NCI-H146 treated with DMSO at 0.1 percent for 48 hours (cell line): Measurements from ENCODE around the gene RPL28.

ENCODE experiments used
- DNase-seq: peaks from one replicate; lab custom pipeline; 2025; ENCODE audit not compliant: unreplicated experiment; lab: John Stamatoyannopoulos, UW

Gene RPL28

DNA sequence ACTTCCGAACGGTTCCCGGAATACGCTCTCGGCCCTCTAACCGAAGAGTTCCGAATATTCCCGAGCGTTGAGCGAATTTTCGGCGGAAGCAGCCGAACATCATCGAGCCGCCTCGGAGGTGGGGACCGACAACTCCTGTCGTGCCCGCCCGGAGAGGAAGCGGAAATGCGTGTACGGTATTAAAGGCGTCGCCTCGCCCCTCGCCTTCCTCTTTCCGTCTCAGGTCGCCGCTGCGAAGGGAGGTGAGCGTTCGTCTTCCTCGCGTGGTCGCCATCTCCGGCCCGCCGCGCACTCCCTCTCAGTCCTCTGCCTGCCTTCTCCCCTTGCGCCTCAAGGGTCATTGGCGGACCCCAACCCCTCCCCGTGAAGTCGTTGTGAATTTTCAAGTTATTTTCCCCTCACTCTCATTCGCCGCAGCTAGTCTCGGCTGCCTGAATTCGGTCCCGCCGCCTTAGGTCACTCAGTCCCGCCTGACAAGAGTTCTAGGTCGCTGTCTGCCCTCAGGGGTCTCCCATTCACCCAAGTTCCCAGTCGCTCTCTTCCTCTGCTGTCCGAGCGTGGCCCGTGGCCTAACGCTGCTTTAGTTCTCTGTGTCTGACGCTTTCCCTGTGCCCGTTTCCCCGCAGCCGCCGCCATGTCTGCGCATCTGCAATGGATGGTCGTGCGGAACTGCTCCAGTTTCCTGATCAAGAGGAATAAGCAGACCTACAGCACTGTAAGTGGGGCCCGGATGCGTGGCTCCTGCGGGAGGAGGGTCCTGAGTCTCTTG, at the start of gene RPL28:
Gene RPL28, plus strand, starts transcription at position 209 of the 769 bp plus-strand sequence. Its CDS starts 426 bp downstream, at position 635.
- DNase-seq: peak; percentile 97

DNA sequence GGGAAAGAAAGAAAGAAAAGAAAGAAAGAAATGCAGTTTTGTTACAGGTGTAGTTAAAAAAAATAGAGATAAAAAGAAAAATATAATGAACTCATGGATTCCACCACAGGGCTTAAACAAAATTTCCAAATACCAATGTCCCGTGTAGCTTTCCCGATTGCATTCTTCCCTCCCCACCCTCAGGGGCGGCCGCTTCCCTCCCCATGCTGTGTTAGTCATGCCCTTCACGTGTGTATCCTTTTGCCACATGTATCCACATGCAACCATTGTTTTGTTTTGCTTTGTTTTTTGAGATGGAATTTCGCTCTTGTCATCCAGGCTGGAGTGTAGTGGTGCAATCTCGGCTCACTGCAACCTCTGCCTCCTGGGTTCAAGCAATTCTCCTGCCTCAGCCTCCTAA, 49.6 kb upstream of the RPL28 start:
- DNase-seq: no peak

- peak; percentile 100 for DNase-seq
Measured at GRCh38 chr19:55339105-55339888, 46.4 kb upstream of the RPL28 start, which contains the start of gene KMT5C. KMT5C (plus strand) TSS chr19:55339876; CDS start chr19:55341937, 2,061 bp downstream.

- DNase-seq: peak; percentile 74
Measured at GRCh38 chr19:55339889-55340783, 45.6 kb upstream of the RPL28 start.

DNA sequence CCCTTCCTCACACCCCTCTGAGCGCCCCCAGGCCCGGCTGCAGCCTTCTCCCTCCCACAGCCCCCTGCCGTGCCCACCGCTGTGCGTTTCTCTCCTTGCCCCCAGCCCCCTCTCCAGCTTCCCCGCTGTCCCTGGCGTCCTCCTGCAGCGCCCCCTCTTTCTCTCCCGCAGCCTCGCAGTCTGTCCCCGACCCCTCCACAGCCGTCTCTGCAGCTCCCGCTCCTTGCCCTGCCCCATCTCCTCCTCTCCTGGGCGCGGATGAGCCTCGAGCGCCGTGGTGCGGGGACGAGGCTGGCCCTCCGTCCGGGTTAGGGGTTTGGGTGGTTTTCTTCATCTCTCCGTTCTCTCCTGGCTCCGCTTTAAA, 45.0 kb upstream of the RPL28 start:
- DNase-seq: no peak

DNA sequence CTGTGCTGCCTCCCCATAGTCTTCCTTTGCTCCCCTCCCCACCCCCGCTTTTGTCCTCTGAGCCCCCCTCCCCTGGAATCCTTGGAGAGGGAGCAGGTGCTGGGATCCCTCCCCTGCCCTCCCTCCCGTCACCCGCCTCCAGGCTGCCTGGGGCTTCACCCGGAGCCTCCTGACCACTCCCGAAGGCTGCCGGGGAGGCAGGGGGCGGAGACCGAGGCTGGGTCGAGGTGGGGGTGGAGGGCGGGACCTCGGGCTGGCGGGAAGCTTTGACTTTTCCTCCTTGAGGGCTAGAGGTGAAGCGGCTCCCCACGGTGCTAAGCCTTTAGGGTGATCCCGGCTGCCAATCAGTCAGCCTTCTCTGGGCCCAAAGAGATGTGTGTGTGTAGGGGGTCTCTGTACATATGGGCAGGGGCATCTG, 44.6 kb upstream of the RPL28 start:
- DNase-seq: peak; percentile 83

DNA sequence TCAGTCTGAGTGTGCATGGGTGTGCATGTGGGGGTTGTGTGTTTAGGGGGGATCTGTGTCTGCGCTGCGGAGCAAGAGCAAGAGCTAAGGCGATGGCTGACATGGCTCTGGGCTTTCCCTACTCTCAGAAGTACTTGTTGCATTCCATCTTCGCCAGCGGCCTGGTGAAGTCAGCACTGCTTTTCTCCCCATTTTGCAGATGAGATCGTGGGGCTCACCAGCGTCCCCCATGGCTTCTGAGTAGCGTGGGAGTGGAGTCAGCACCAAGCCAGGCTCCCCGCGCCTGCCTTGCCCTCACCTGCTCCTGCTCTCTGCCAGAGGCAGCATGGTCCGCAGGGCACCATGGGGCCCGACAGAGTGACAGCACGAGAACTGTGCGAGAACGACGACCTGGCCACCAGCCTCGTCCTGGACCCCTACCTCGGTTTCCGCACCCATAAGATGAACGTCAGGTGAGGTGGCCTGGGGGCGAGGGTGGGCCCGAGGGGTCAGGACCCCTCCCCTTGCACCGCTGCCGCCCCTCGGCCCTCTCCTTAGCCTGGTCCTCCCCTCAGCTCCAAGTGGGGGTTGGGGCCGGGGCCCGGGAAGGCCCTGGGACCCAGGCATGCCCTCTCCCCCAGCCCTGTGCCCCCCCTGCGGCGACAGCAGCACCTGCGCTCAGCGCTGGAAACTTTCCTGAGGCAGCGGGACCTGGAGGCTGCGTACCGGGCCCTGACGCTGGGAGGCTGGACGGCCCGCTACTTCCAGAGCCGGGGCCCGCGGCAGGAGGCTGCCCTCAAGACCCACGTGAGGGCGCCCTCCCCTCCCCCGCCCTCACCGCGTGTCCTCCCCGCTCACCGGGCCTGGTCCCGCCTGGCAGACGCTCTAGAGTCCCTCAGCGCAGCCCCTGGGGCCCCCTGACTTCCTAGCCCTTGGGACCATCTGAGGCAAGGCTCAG, 43.9 kb upstream of the RPL28 start:
- DNase-seq: no peak

GRCh38 chr19:55344444-55344843, 41.3 kb upstream of the RPL28 start:
- DNase-seq: no peak

DNA sequence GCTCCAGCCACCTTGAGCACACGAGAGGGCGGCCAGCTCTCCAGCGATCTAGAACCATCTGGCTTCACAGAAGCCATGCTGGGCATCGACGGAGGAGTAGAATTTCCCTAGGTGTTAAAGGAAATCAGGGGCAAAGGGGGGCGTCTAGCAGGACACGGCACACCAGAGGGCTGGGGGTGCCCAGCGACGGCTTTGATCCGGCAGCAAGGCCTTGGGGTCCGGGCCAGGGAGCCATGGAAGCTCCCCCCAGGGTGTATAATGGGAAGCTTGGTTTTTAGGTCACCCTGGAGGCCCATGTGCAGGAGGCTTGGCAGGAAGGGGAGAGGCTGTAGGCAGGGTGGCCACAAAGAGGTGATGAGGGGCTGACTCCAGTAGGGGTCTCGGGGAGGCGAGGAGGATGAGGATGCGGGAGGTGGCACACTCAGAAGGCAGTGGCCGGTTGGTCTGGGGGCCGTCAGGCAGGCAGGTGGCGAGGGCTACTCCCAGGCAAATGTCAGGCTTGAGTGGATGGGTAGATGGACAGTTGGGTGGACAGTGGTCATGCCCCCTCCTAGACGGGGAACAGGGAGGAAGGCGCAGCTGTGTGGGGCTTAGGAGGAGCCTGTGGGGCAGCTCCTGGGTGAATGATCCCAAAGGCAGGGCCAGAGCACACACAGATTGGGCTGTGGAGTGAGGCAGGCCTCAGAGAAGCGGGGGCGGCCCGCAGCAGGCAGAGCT, 40.5 kb upstream of the RPL28 start:
- DNase-seq: no peak

DNA sequence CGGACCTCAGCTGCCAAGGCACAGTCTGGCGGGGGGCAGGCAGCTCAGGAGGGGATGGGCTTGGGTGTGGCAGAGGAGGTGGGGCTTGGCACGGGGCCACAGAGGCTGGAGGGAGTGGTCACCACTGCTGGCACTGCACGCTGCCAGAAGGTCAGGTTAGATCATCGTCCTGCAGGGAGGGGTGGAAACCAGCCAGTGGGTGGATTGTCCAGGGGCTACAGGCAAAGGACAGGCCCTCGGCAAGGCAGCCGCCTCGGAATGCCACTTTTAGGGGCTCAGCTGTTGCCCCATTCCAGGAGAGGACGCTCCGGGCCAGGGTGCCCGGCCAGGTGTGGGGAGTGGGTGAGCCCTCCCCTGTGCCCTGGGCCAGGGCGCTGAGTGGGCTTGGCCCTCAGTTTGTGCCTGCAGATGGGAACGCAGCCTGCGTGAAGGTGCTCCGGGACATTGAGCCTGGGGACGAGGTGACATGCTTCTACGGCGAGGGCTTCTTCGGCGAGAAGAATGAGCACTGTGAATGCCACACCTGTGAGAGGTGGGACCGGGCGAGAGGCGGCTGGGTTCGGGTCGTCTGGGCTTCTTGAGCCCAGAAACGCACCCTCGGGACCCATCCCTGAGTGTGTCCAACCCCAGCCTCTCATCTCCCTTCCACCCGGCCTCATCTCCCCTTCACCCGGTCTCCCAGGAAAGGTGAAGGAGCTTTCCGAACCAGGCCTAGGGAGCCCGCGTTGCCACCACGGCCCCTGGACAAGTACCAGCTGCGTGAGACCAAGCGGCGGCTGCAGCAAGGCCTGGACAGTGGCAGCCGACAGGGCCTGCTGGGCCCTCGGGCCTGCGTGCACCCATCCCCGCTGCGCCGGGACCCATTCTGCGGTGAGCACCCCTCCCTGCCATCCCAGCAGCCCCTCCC, 39.7 kb upstream of the RPL28 start:
- DNase-seq: no peak

DNA sequence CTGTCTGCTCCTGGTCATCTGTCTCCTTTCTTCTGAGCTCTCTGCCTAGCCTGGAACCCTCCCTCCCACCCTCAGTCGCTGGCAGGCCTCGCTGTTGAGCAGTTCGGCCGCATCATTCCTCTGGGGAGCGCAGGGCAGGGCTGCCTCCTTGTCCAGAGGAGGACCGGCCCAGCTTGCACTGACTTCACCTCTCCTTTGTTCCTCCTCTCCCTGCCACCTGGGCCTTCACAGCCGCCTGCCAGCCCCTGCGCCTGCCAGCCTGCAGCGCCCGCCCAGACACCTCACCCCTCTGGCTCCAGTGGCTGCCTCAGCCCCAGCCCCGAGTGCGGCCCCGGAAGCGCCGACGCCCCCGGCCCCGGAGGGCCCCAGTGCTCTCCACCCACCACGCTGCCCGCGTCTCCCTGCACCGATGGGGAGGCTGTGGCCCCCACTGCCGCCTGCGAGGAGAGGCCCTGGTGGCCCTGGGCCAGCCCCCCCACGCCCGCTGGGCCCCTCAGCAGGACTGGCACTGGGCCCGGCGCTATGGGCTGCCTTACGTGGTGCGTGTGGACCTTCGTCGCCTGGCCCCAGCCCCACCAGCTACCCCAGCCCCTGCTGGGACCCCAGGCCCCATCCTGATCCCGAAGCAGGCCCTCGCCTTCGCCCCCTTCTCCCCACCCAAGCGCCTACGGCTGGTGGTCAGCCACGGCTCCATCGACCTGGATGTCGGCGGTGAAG, 38.8 kb upstream of the RPL28 start:
- DNase-seq: no peak

- DNase-seq: no peak
Measured at GRCh38 chr19:55347442-55348009, 38.2 kb upstream of the RPL28 start.

DNA sequence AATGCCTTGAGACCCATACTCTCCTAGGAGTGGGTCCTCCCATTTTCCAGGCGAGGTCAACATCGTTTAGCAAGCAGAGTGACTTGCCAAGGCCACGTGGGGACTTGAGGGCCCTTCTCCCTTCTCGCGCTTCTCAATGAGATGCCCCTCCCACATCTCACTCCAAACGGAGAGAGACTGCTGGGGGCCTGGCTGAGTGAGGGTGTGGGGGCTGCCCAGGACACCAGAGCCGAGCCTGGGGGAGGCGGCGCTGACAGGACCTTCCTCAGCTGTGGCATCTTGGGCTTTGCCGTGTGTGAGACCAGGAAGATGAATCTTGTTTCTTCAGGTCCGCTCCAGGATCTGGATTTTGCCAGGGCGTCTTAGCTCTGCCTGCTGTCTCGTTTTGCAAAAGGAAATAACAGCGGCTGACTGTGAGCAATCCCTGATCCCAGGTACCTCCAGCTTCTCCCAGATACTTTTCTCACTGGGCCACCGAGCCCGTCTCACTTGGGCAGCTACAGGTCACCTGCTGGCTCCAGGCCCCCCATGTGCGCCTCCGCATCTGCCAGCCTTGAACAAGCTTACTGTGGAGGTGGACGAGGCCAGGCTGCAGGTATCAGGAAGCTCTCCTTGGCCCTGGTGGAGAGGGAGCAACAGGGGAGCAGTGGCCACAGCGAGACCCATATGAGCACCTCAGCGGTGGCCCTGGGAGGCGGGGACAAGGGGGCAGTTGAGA, 37.3 kb upstream of the RPL28 start:
- DNase-seq: no peak

DNA sequence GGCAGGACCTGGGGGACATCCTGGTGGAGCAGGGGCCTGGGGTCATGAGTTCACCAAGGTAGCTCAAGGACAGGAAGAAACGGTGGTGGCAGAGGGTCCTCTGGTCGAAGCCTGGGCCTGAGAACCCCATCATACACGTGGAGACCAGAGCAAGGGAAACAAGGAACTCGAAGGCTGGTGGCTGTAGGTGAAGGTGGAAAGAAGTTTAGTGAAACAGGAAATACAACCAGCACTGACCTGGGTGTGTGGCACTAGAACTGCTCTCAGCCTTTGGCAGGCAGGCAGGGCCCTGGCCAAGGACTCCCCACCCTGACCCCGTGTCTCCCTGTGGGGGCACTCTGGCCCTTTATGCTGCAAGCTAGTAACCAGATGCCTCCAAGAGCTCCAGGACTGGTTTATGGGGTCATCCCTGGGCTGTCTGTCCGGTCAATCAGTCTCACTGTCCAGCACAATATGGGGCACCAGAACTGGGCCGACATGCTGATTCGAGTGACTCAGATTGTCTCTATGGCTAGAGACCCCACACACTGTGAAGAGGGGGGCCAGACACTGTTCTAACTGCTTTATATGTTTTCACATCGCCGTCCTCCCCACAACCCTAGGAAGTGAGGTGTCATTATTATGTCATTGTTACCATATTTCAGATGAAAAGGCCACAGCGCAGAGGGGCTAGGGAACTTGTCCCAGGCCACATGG, 35.0 kb upstream of the RPL28 start:
- DNase-seq: no peak

DNA sequence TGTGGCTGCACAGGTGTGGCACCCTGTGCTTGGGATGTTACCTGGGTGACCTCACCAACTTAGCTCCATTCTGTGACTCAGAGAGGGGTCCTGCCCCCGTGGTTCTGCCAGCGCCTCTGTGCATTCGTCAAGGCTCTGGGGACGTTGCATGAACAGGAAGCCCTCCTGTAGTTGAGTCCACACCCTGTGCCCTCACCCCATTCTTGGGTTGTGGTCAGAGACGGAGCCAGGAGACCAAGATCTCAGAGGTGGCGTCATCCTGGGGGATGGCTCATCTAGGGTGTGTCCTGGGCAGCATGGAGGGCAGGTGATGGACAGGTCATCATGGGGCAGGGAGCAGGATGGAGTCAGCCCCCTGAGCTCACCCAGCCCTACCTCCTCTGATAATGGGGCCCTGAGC, 33.7 kb upstream of the RPL28 start:
- no peak for DNase-seq

GRCh38 chr19:55352549-55353145, 33.1 kb upstream of the RPL28 start:
- DNase-seq: no peak
